Loucy (cell line): ENCODE results near the gene FETUB.

Experiments used
- CTCF ChIP-seq: fragments of 200-600 bp; sonication (generic); conservative IDR thresholded peaks from 2 replicates; pipeline ENCODE4 v1.5.1; 2014; ENCODE audit warnings: mild to moderate bottlenecking, antibody characterized with exemption, low read length
- EZH2phosphoT487 ChIP-seq: fragments of 200-600 bp; IDR thresholded peaks from 2 replicates; pipeline ENCODE4 v1.6.1; 2018; ENCODE audit warnings: antibody characterized with exemption, mild to moderate bottlenecking, moderate library complexity, borderline replicate concordance

GRCh38 chr3:186598108-186598784 lies 42.0 kb upstream of the FETUB start:
- TF ChIP-seq CTCF (no peak), EZH2phosphoT487 (no peak)
